Uterus (tissue), 4 donors: ENCODE data around the gene KLF16. TPM values are rescaled to one million over a fixed set of nuclear protein-coding genes. Genes with fewer than 3 reads are reported as not detected.

Experiments used
- DNase-seq, 2 donors: peaks; one replicate each; pipeline ENCODE4 v3.0.0-alpha.2; 2019 to 2020
- H3K27ac ChIP-seq, 2 donors: fragments of 200-600 bp; sonication (generic); 1 replicate in 1 of 2; 2 replicates in 1 of 2; pipeline ENCODE4 v1.5.1; 2016 to 2018
- H3K27me3 ChIP-seq, 2 donors: fragments of 200-600 bp; sonication (generic); one replicate each; pipeline ENCODE4 v1.5.1; 2018 to 2019; ENCODE audit warnings: control low read depth in 1 of 2
- H3K36me3 ChIP-seq, 2 donors: fragments of 200-600 bp; sonication (generic); one replicate each; pipeline ENCODE4 v1.5.1; 2019; ENCODE audit warnings: control low read depth in 1 of 2
- H3K4me1 ChIP-seq, 2 donors: fragments of 200-600 bp; sonication (generic); one replicate each; pipeline ENCODE4 v1.5.1; 2018 to 2019; ENCODE audit warnings: control low read depth in 1 of 2
- H3K4me3 ChIP-seq, 2 donors: fragments of 200-600 bp; sonication (generic); 1 replicate in 1 of 2; 2 replicates in 1 of 2; pipeline ENCODE4 v1.5.1; 2018 to 2019; ENCODE audit warnings: mild to moderate bottlenecking in 1 of 2
- H3K9me3 ChIP-seq, 2 donors: fragments of 200-600 bp; sonication (generic); one replicate each; pipeline ENCODE4 v1.5.1; 2019; ENCODE audit warnings: control low read depth in 1 of 2
- CTCF ChIP-seq, 4 experiments: fragments of 200-600 bp in 2 of 4; fragments of 450-650 bp in 2 of 4; sonication (generic) in 2 of 4; IDR thresholded peaks; one replicate each; pipeline ENCODE4 v1.5.1; 2016 to 2019; ENCODE audit warnings: antibody characterized with exemption in 4 of 4, mild to moderate bottlenecking in 2 of 4, moderate library complexity in 1 of 4
- POLR2A ChIP-seq, 2 donors: fragments of 450-650 bp; IDR thresholded peaks; one replicate each; pipeline ENCODE4 v1.6.1; 2016; ENCODE audit warnings: antibody characterized with exemption in 2 of 2, mild to moderate bottlenecking in 1 of 2, moderate library complexity in 1 of 2
- intact Hi-C: fragments of 100-400 bp; cut with DNase I; formaldehyde crosslinking; loops from one replicate; pipeline ENCODE4 v1.15.1; 2023; ENCODE audit warnings: low total_unique reads
- total RNA-seq, 4 donors: library from RNA; depleted of rRNA in 3 of 4; stranded (reverse); fragments of >200 nt in 3 of 4; gene quantifications; one replicate each; pipeline versions ENCODE4 v1.1.0 to v1.2.4, GENCODE V29; 2014 to 2023
- donor health status: DM: yes; HTN: yes; CAD: no.

Gene KLF16
- total RNA-seq, 4 donors from 2014 or later = 0.26 to 17.7 (median 3.9) TPM; not detected in 1

GRCh38 chr19:1909761-1910080 lies 46.3 kb upstream of the KLF16 start:
- Histone ChIP-seq H3K27ac (no peak overlapping the region), H3K27me3 (no peaks in the 10 kb centered on the region), H3K4me1 (no peaks in the 10 kb centered on the region), H3K36me3 (no peaks in the 10 kb centered on the region), H3K4me3 (no peak overlapping the region), H3K9me3 (no peaks in the 10 kb centered on the region)
- intact Hi-C loops = no loop called here
- TF ChIP-seq CTCF (IDR thresholded peaks at IDR 0.05) = no peak
- no peak for TF ChIP-seq POLR2A (IDR thresholded peaks at IDR 0.05)
- no peak for DNase-seq

- Histone ChIP-seq H3K9me3 (no peaks in the 10 kb centered on the region), H3K27me3 (no peaks in the 10 kb centered on the region), H3K4me3 (no peak overlapping the region), H3K36me3 (no peaks in the 10 kb centered on the region), H3K4me1 (peaks cover 0 to 7% of the 10 kb centered on the region in 2 donors), H3K27ac (no peak overlapping the region)
- intact Hi-C loops = no loop called here
- no peak for TF ChIP-seq POLR2A (IDR thresholded peaks at IDR 0.05)
- TF ChIP-seq CTCF (IDR thresholded peaks at IDR 0.05) = no peak
- DNase-seq = no peak
Observed at GRCh38 chr19:1908364-1908678, 44.9 kb upstream of the KLF16 start.

- H3K4me1 ChIP-seq = peaks cover 0 to 7% of the 10 kb centered on the region in 2 donors
- no peak overlapping the region for H3K27ac ChIP-seq
- TF ChIP-seq CTCF (IDR thresholded peaks at IDR 0.05) (no peak), POLR2A (IDR thresholded peaks at IDR 0.05) (no peak)
- intact Hi-C loops = no loop called here
- no peak overlapping the region for H3K4me3 ChIP-seq
- H3K36me3 ChIP-seq = no peaks in the 10 kb centered on the region
- DNase-seq = no peak
- no peaks in the 10 kb centered on the region for H3K9me3 ChIP-seq
- no peaks in the 10 kb centered on the region for H3K27me3 ChIP-seq
Observed at GRCh38 chr19:1907563-1908363, 44.4 kb upstream of the KLF16 start.

GRCh38 chr19:1906985-1907562 lies 43.7 kb upstream of the KLF16 start:
- H3K4me3 ChIP-seq = no peak overlapping the region
- H3K9me3 ChIP-seq = no peaks in the 10 kb centered on the region
- DNase-seq = no peak
- no peak overlapping the region for H3K27ac ChIP-seq
- H3K36me3 ChIP-seq = no peaks in the 10 kb centered on the region
- H3K4me1 ChIP-seq = peaks cover 0 to 7% of the 10 kb centered on the region in 2 donors
- TF ChIP-seq CTCF (IDR thresholded peaks at IDR 0.05) = no peak
- no peak for TF ChIP-seq POLR2A (IDR thresholded peaks at IDR 0.05)
- H3K27me3 ChIP-seq = no peaks in the 10 kb centered on the region
- intact Hi-C loops = no loop called here

GRCh38 chr19:1905863-1906375 lies 42.5 kb upstream of the KLF16 start:
- intact Hi-C loops = no loop called here
- peaks cover 0 to 7% of the 10 kb centered on the region in 2 donors for H3K4me1 ChIP-seq
- peak overlapping the region; percentile 42 to 65 for H3K4me3 ChIP-seq
- no peak for DNase-seq
- H3K27me3 ChIP-seq = no peaks in the 10 kb centered on the region
- no peaks in the 10 kb centered on the region for H3K36me3 ChIP-seq
- TF ChIP-seq POLR2A (IDR thresholded peaks at IDR 0.05) (no peak), CTCF (IDR thresholded peaks at IDR 0.05) (no peak)
- peak overlapping the region; percentile 81 to 86 for H3K27ac ChIP-seq
- H3K9me3 ChIP-seq = no peaks in the 10 kb centered on the region
